GM10248 (cell line): ENCODE results near the gene FAM3C.
"Not testable (repeated sequence)": the region's sequence is repeated elsewhere in the genome, so short reads cannot be mapped to it uniquely, and the experiment has no call there.

Experiments used
- CTCF ChIA-PET: fragments of 300-600 bp; sonication (Branson Sonifier 250); formaldehyde crosslinking; extraction: SDS; loops from one replicate; lab custom pipeline; 2021; ENCODE audit warnings: antibody characterized with exemption; lab: Yijun Ruan, JAX
- POLR2A ChIA-PET: fragments of 350-650 bp; sonication (Branson Sonifier 250); formaldehyde crosslinking; extraction: SDS; loops from one replicate; lab custom pipeline; 2020; ENCODE audit warnings: antibody characterized with exemption; lab: Yijun Ruan, JAX
- DNase-seq: peaks from one replicate; pipeline ENCODE4 v3.0.0; 2012; ENCODE audit errors: extremely low spot score
- CTCF ChIP-seq: IDR thresholded peaks from 2 replicates; pipeline ENCODE4 v1.5.1; 2012; ENCODE audit warnings: mild to moderate bottlenecking, low read depth; ENCODE audit errors: extremely low read depth, missing control alignments, control extremely low read depth

Gene FAM3C

GRCh38 chr7:121327671-121328070, 68.4 kb downstream of the FAM3C start:
- ChIA-PET POLR2A (no interaction called here), CTCF (interaction anchor here (0.9 kb wide), 1 partner anchor 17 kb away, joined by 3 read pairs; no protein-coding TSS in a partner anchor)
- TF ChIP-seq CTCF, result no peak
- DNase-seq, result no peak

- DNase-seq, result no peak
- POLR2A ChIA-PET, result no interaction called here
- CTCF ChIA-PET, result interaction anchor here (0.9 to 1.2 kb wide), 3 partner anchors 29 to 72 kb away, joined by 3 read pairs; partner anchors contain the start of gene FAM3C
- TF ChIP-seq CTCF, result no peak
These were observed 72.4 kb downstream of the FAM3C start for GRCh38 chr7:121323515-121324302.

GRCh38 chr7:121322460-121322859, 73.6 kb downstream of the FAM3C start:
- no peak for DNase-seq
- CTCF ChIA-PET, result no interaction called here
- TF ChIP-seq CTCF, result no peak
- POLR2A ChIA-PET, result no interaction called here

- DNase-seq, CTCF ChIA-PET, POLR2A ChIA-PET: not testable (repeated sequence)
These were observed 80.9 kb downstream of the FAM3C start for GRCh38 chr7:121315170-121315569.

- POLR2A ChIA-PET, result no interaction called here
- CTCF ChIA-PET, result interaction anchor here (1.3 kb wide), 1 partner anchor 15 kb away, joined by 3 read pairs; no protein-coding TSS in a partner anchor
- no peak for DNase-seq
- TF ChIP-seq CTCF, result no peak
These were observed 82.1 kb downstream of the FAM3C start for GRCh38 chr7:121313793-121314676.

GRCh38 chr7:121313220-121313792, 82.8 kb downstream of the FAM3C start:
- DNase-seq, result no peak
- CTCF ChIA-PET, result interaction anchor here (1.3 kb wide), 1 partner anchor 16 kb away, joined by 3 read pairs; no protein-coding TSS in a partner anchor
- POLR2A ChIA-PET, result no interaction called here
- no peak for TF ChIP-seq CTCF
